Peyer's patch (tissue), 4 donors: ENCODE measurements around the gene SYT13.

Experiments used
- POLR2A ChIP-seq, 2 donors: fragments of 450-650 bp; IDR thresholded peaks; one replicate each; pipeline ENCODE4 v1.5.1; 2017; ENCODE audit warnings: antibody characterized with exemption in 2 of 2, mild to moderate bottlenecking in 2 of 2, moderate library complexity in 2 of 2
- TF ChIP-seq, protein P1 (sequence below), 6 experiments: fragments of 450-650 bp in 4 of 6; fragments of 200-600 bp in 2 of 6; sonication (generic) in 1 of 6; IDR thresholded peaks; one replicate each; pipeline ENCODE4 v1.5.1; 2017 to 2019; ENCODE audit warnings: antibody characterized with exemption in 6 of 6, mild to moderate bottlenecking in 3 of 6, moderate library complexity in 1 of 6

DNA sequence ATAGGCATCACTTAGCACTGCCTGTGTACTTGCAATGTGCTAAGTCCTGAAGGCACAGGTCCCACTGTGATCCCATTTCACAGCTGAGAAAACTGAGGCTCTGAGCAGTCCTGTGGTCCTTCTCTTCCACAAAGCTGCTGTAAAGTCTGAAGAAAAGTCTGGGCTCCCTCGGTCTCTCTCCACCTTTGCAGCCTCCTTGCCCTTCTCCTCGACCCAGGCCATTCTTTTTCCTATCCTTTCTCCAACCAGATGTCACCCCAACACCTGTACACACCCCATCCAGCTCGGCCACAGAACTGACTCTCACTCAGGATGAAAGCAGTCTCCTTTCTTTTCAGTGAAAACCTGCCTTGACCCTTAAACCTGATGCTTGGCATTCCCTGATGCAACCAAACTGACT is 42.6 kb upstream of the SYT13 start:
- TF ChIP-seq, protein P1, sequence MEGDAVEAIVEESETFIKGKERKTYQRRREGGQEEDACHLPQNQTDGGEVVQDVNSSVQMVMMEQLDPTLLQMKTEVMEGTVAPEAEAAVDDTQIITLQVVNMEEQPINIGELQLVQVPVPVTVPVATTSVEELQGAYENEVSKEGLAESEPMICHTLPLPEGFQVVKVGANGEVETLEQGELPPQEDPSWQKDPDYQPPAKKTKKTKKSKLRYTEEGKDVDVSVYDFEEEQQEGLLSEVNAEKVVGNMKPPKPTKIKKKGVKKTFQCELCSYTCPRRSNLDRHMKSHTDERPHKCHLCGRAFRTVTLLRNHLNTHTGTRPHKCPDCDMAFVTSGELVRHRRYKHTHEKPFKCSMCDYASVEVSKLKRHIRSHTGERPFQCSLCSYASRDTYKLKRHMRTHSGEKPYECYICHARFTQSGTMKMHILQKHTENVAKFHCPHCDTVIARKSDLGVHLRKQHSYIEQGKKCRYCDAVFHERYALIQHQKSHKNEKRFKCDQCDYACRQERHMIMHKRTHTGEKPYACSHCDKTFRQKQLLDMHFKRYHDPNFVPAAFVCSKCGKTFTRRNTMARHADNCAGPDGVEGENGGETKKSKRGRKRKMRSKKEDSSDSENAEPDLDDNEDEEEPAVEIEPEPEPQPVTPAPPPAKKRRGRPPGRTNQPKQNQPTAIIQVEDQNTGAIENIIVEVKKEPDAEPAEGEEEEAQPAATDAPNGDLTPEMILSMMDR (IDR thresholded peaks at IDR 0.05) = no peak
- no peak for TF ChIP-seq POLR2A (IDR thresholded peaks at IDR 0.05)
